Activated CD8-positive, alpha-beta memory T cell treated with anti-CD3 and anti-CD28 coated beads, Interleukin-2, amount 50 U/mL, for 1 hour (primary cell): ENCODE data around the gene YWHAE.
A peak's percentile ranks its signal among the peaks of the same experiment; 100 is the strongest.
"Not testable (repeated sequence)": the region's sequence is repeated elsewhere in the genome, so short reads cannot be mapped to it uniquely, and the experiment has no call there.

ENCODE experiments used
- DNase-seq: peaks from one replicate; pipeline ENCODE4 v3.0.0-alpha.2; 2020; ENCODE audit errors: extremely low read depth

The YWHAE gene

GRCh38 chr17:1373707-1374237 lies 26.2 kb downstream of the YWHAE start:
- DNase-seq = no peak

- DNase-seq = no peak
Observed at GRCh38 chr17:1372618-1373017, 27.4 kb downstream of the YWHAE start.

- no peak for DNase-seq
Observed at GRCh38 chr17:1371893-1372590, 28.0 kb downstream of the YWHAE start.

- no peak for DNase-seq
Observed at GRCh38 chr17:1368588-1368987, 31.4 kb downstream of the YWHAE start.

GRCh38 chr17:1367351-1367745 lies 32.7 kb downstream of the YWHAE start:
- DNase-seq = no peak

- DNase-seq = no peak
Observed at GRCh38 chr17:1366234-1366633, 33.8 kb downstream of the YWHAE start.

GRCh38 chr17:1365445-1366039 lies 34.5 kb downstream of the YWHAE start:
- peak; percentile 33 for DNase-seq

GRCh38 chr17:1362964-1363363 lies 37.1 kb downstream of the YWHAE start:
- DNase-seq = no peak

- no peak for DNase-seq
Observed at GRCh38 chr17:1362065-1362848, 37.8 kb downstream of the YWHAE start.

- DNase-seq = no peak
Observed at GRCh38 chr17:1360975-1361374, 39.0 kb downstream of the YWHAE start.

- DNase-seq = not testable (repeated sequence)
Observed at GRCh38 chr17:1360315-1360714, 39.7 kb downstream of the YWHAE start.

- DNase-seq = no peak
Observed at GRCh38 chr17:1354030-1354429, 46.0 kb downstream of the YWHAE start.

GRCh38 chr17:1352530-1352929 lies 47.5 kb downstream of the YWHAE start:
- DNase-seq = not testable (repeated sequence)

- DNase-seq = no peak
Observed at GRCh38 chr17:1351971-1352370, 48.1 kb downstream of the YWHAE start.

GRCh38 chr17:1351275-1351674 lies 48.7 kb downstream of the YWHAE start:
- no peak for DNase-seq

- DNase-seq = no peak
Observed at GRCh38 chr17:1347589-1348323, 52.3 kb downstream of the YWHAE start.

- DNase-seq = no peak
Observed at GRCh38 chr17:1344521-1344920, 55.5 kb downstream of the YWHAE start.

GRCh38 chr17:1343554-1343953 lies 56.5 kb downstream of the YWHAE start:
- no peak for DNase-seq

GRCh38 chr17:1340371-1340770 lies 59.7 kb downstream of the YWHAE start:
- DNase-seq = no peak

- DNase-seq = no peak
Observed at GRCh38 chr17:1331708-1332107, 68.3 kb downstream of the YWHAE start.

- no peak for DNase-seq
Observed at GRCh38 chr17:1329745-1330343, 70.2 kb downstream of the YWHAE start.

- DNase-seq = no peak
Observed at GRCh38 chr17:1328437-1328836, 71.6 kb downstream of the YWHAE start.
